WERI-Rb-1 (cell line): ENCODE results near the gene PTPN12.

Source experiments
- DNase-seq: peaks from one replicate; pipeline ENCODE4 v3.0.0-alpha.2; 2020
- H3K27ac ChIP-seq: fragments of 250-450 bp; sonication (Bioruptor Pico); 2 replicates; pipeline ENCODE4 v1.5.1; 2020; ENCODE audit warnings: mild to moderate bottlenecking, moderate library complexity
- H3K27me3 ChIP-seq: fragments of 250-450 bp; sonication (Bioruptor Pico); 2 replicates; pipeline ENCODE4 v1.5.1; 2021; ENCODE audit warnings: mild to moderate bottlenecking, low read depth, moderate library complexity; ENCODE audit not compliant: insufficient read depth, severe bottlenecking
- H3K36me3 ChIP-seq: fragments of 250-450 bp; sonication (Bioruptor Pico); 2 replicates; pipeline ENCODE4 v1.5.1; 2020; ENCODE audit warnings: mild to moderate bottlenecking, moderate library complexity
- H3K4me3 ChIP-seq: 2 replicates; pipeline ENCODE4 v1.5.1; 2011; ENCODE audit warnings: low read depth, mild to moderate bottlenecking, control low read depth, low read length
- H3K9me3 ChIP-seq: fragments of 250-450 bp; sonication (Bioruptor Pico); 2 replicates; pipeline ENCODE4 v1.5.1; 2021; ENCODE audit warnings: mild to moderate bottlenecking, moderate library complexity; ENCODE audit not compliant: severe bottlenecking
- TF ChIP-seq, protein P1 (sequence below): IDR thresholded peaks from 2 replicates; pipeline ENCODE4 v1.5.1; 2011; ENCODE audit warnings: low read depth, mild to moderate bottlenecking, control low read depth, inconsistent platforms, low read length

The PTPN12 gene

DNA sequence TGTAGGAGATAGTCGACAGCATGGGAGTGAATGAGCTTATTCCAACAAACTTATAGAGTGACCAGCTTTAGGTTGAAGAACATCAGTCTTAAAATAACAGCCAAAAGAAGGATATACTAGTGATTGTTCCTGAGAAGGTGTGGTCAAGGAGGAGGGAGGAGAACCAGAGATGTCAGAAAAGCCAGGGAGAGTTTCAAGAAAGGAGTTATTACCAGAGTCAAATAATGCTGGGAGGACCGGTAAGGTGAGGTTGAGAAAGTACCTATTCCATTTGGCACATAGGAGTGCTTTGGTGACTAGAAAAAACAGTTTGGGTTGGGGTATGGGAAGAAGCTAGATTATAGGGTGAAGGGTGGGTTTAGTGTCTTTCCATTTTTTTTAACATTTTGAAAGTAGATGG is 5.8 kb downstream of the PTPN12 start:
- Histone ChIP-seq H3K4me3 (no peak overlapping the region), H3K27me3 (no peaks in the 10 kb centered on the region), H3K36me3 (peaks cover 7% of the 10 kb centered on the region), H3K27ac (no peak overlapping the region), H3K9me3 (no peaks in the 10 kb centered on the region)
- TF ChIP-seq, protein P1, sequence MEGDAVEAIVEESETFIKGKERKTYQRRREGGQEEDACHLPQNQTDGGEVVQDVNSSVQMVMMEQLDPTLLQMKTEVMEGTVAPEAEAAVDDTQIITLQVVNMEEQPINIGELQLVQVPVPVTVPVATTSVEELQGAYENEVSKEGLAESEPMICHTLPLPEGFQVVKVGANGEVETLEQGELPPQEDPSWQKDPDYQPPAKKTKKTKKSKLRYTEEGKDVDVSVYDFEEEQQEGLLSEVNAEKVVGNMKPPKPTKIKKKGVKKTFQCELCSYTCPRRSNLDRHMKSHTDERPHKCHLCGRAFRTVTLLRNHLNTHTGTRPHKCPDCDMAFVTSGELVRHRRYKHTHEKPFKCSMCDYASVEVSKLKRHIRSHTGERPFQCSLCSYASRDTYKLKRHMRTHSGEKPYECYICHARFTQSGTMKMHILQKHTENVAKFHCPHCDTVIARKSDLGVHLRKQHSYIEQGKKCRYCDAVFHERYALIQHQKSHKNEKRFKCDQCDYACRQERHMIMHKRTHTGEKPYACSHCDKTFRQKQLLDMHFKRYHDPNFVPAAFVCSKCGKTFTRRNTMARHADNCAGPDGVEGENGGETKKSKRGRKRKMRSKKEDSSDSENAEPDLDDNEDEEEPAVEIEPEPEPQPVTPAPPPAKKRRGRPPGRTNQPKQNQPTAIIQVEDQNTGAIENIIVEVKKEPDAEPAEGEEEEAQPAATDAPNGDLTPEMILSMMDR: no peak
- no peak for DNase-seq

DNA sequence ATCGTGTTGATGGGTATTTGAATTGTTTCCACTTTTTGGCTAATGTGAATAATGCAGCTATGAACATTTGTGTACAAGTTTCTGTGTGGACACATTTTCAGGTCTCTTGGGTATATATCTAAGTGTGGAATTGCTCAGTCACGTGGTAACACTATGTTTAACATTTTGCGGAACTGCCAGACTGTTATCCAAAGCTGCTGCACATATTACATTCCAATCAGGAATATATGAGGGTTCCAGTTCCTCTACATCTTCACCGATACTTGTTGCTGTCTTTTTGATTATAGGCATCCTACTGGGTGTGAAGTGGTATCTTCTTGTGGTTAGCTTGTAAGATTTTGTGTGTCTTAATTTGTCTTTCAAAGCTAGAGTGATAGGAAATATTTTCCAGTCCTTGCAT is 6.8 kb downstream of the PTPN12 start:
- H3K27ac ChIP-seq: no peak overlapping the region
- peaks cover 5% of the 10 kb centered on the region for H3K36me3 ChIP-seq
- no peak overlapping the region for H3K4me3 ChIP-seq
- no peaks in the 10 kb centered on the region for H3K27me3 ChIP-seq
- DNase-seq: no peak
- TF ChIP-seq, protein P1: no peak
- no peaks in the 10 kb centered on the region for H3K9me3 ChIP-seq

DNA sequence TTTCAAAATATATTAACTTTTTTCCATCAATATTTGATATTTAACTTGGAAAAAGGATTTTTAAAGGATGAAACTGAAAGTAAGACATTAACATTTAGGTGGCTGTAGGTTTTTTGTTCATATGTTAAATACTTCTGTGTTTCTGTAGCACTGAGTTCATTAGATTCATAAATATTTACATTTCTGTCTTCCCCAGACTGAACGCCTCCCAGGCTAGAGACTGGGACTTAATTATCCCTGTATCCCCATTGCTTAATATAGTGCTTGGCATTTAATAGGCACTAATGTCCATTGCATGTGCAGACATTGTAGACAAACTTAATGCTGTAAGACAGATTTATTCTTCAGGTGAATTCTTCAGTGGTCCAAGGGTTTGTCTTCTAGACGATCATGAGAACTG is 7.4 kb downstream of the PTPN12 start:
- Histone ChIP-seq H3K36me3 (peaks cover 5% of the 10 kb centered on the region), H3K27me3 (no peaks in the 10 kb centered on the region), H3K9me3 (no peaks in the 10 kb centered on the region), H3K4me3 (no peak overlapping the region), H3K27ac (no peak overlapping the region)
- DNase-seq: no peak
- TF ChIP-seq, protein P1: no peak

DNA sequence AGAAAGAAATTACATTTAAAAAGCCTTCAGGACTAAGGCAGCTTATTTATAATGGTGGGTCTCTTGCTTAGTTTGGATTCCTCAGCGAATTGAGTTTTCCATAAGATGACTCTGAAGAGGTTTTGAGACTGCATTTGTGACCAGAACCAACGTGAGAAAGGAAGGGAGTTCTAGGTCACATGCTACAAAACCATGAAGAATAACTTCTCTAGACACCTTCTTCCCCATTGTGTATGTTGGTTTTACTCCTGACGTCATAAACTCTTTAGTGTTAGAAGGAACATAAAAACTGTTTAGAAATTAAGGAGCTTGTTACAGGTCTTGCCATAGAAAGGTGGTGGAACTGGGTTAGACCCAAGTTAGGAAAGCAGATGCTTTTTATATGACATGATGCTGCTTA is 11.1 kb downstream of the PTPN12 start:
- no peak overlapping the region for H3K27ac ChIP-seq
- H3K27me3 ChIP-seq: no peaks in the 10 kb centered on the region
- no peak for DNase-seq
- peaks cover 5% of the 10 kb centered on the region for H3K36me3 ChIP-seq
- TF ChIP-seq, protein P1: no peak
- H3K4me3 ChIP-seq: no peak overlapping the region
- H3K9me3 ChIP-seq: no peaks in the 10 kb centered on the region

DNA sequence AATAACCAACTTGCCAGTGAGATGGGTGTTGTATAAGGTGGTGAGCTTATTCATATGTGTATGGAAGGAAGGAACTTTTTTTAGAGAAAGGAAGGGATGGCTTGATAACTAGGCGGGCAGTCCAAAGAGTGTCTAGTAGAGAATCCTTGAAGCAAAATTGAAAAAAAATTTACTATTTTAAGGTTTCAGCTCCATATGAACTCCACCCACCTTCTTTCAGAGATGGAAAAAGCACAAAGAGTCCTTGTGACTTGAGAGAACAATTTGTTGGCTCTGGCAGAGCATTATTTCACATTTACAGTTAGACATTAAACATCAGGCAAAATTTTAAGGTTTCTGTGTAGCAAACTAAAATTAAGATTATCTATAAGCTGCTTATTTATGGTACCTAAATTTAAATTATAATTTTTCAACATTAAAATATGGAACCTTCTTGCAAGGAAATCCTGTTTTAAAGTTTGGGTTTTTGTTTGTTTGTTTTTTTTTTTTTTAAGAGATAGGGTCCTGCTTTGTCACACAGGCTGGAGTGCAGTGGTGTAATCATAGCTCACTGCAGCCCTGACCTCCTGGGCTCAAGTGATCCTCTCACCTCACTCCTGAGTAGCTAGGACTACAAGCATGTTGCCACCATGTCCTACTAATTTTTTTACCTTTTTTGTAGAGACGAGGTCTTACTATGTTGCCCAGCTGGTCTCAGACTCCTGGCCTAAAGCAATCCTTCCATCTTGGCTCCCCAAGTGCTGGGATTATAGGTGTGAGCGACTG is 12.2 kb downstream of the PTPN12 start:
- Histone ChIP-seq H3K27ac (no peak overlapping the region), H3K27me3 (no peaks in the 10 kb centered on the region), H3K4me3 (no peak overlapping the region), H3K36me3 (no peaks in the 10 kb centered on the region; the same call in none of the 2 replicates), H3K9me3 (no peaks in the 10 kb centered on the region)
- no peak for DNase-seq
- TF ChIP-seq, protein P1: no peak

DNA sequence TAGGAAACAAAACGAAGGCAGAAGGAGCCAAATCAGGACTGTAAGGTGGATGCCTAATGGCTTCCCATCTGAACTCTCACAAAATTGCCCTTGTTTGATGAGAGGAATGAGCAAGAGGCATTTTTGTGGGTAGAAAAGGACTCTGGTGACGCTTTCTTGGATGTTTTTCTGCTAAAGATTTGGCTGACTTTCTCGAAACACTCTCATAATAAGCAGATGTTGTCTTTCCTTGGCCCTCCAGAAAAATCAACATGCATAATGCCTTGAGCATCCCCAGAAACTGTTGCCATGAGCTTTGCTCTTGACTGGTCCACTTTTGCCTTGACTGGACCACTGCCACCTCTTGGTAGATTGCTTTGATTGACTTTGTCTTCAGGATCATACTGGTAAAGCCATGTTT is 13.5 kb downstream of the PTPN12 start:
- peaks cover 3% of the 10 kb centered on the region for H3K36me3 ChIP-seq
- H3K27me3 ChIP-seq: no peaks in the 10 kb centered on the region
- DNase-seq: no peak
- H3K9me3 ChIP-seq: no peaks in the 10 kb centered on the region
- H3K27ac ChIP-seq: no peak overlapping the region
- TF ChIP-seq, protein P1: no peak
- no peak overlapping the region for H3K4me3 ChIP-seq
